NCI-H1694 treated with DMSO at 0.1 percent for 48 hours (cell line): Measurements from ENCODE around the gene PPP1R16B.
A peak's percentile ranks its signal among the peaks of the same experiment; 100 is the strongest.
"Not testable (repeated sequence)": the region's sequence is repeated elsewhere in the genome, so short reads cannot be mapped to it uniquely, and the experiment has no call there.

Experiments used
- DNase-seq: peaks from one replicate; lab custom pipeline; 2025; lab: John Stamatoyannopoulos, UW

The PPP1R16B gene

DNA sequence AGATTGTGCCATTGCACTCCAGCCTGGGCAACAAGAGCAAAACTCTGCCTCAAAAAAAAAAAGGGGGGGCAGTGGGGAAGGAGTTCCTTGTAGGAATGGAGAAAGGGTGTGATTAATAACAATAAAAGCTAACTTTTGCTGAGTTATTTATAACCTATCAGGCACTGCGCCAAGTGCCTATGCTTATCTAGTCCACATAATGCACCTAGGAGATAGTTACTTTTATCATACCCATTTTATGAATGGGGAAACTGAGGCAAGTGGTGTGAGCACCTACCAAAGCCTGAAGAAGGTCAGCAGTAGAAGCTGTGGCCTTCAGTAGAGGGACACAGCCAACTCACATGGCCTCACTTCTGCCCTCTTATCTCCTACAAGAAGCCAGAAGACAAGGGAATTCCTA lies 13.6 kb upstream of the PPP1R16B start:
- DNase-seq: no peak

DNA sequence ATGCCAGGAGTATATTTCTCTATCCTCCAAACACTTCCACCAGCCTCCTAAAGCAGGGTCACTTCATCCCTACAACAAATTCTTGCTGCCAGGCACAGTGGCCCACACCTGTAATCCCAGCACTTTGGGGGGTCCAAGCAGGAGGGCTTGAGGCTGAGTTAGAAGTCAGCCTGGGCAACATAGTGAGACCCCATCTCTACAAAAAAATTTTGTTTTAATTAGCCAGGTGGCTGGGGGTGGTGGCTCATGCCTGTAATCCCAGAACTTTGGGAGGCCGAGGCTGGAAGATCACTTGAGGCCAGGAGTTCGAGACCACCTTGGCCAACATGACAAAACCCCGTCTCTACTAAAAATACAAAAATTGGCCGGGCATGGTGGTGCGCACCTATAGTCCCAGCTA lies 11.4 kb upstream of the PPP1R16B start:
- DNase-seq: not testable (repeated sequence)

DNA sequence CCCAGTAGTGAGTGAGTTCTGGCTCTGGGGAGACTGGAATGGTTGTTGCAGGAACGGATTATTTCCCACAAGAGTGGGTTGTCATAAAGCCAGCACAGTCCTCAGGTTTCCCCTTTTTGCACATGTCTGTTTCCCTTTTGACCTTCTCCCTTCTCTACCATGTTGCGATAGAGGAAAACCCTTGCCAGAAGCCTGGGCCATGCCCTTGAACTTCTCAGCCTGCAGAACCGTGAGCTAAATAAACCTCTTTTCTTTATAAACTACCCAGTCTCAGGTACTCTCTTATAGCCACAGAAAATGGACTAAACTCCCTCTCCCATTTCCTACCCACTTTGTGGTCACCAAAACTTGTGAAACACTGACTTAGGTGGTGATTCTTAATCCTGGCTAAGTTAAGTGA lies 7.2 kb upstream of the PPP1R16B start:
- no peak for DNase-seq

DNA sequence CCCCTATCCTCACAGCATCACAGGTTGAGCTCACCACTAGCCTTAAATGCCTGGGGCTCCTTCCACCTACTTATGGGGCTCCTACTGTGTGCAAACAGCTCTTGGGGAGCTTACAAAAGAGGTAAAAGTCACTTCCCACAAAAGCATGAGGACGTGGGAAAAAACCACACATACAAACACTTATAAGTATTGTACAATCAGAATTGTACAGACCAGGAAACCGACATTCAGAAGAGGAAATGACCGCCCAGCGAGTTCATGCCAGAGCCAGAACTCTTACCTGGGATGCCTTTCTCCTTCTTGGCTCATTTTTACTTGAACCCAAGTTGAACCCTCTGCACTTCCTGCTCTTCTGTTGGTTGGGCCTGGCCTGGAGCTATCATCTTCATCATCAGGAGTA lies 6.3 kb upstream of the PPP1R16B start:
- no peak for DNase-seq

DNA sequence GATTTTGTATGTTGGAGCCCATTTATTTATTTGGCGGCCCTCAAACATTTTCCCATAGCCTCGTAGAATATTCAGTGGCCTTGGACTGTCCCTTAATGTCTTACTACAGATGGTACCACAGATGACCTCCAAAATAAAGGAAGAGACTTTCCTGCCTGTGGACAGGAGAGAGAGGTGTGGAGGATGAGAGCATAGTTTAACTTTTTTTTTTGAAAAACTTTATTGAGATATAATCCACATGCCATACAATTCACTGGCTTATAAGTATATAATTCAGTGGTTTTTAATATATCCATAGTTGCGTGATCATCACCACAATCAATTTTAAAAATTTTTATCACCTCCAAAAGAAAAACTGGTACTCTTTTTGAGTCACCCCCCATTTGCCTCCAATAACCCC lies 4.6 kb upstream of the PPP1R16B start:
- DNase-seq: no peak

DNA sequence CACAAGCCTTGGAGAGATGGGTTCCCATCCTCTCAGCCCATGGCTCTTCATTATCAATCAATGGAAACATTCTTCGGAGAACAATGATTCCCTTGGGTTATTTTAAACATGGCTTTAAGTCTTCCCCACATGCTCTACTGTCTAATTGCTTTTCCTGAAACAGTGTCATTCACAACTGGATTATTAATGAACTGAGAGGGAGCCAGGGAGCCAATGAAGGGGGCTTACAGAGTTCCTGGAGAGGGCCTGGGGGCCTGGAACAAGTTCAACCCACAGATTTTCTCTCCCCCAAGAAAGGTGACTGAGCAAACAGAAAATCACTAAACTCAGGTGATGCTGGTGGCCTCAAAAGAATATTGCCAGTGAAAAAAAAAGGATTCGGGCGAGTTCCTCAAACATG lies 1.3 kb upstream of the PPP1R16B start:
- no peak for DNase-seq

DNA sequence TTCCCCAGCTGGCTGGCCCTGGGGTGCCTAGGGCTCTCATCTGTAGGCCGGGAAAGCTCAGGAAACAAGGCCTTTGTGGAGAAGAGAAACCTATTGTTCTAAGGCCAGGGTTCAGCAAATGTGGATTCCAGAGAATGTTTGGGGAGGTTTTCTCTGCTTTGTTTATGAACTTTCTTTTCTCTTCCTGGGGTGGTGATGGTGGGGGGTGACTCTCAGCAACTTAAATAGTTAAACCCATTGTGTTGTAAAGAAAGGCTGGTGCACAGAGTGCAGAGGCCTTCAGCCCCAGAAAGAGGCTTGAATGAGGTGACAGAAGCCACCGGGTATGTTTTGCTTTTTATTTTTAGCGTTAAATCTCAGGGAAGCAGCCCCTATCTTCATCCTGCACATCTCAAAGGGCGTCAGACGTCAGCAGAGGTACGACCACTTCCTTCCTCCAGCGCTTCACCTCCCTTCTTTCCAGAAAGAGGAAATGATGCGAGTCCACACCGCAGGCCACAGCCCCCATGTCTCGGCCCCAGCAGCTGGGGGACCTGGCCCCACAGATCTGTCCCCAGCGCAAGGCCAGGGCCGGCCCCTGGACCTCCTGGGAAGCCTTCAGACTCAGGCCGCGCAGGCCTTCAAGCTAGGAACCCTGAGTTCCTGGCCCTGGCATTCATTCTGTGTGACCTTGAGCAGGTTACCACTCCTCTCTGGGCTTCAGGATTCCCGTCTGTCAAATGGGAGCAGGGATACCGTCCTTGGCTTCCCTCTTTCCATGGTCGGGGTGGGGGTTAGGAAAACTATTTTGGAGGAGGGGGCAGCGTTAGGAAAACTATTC lies 605 bp upstream of the PPP1R16B start:
- DNase-seq: no peak

DNA sequence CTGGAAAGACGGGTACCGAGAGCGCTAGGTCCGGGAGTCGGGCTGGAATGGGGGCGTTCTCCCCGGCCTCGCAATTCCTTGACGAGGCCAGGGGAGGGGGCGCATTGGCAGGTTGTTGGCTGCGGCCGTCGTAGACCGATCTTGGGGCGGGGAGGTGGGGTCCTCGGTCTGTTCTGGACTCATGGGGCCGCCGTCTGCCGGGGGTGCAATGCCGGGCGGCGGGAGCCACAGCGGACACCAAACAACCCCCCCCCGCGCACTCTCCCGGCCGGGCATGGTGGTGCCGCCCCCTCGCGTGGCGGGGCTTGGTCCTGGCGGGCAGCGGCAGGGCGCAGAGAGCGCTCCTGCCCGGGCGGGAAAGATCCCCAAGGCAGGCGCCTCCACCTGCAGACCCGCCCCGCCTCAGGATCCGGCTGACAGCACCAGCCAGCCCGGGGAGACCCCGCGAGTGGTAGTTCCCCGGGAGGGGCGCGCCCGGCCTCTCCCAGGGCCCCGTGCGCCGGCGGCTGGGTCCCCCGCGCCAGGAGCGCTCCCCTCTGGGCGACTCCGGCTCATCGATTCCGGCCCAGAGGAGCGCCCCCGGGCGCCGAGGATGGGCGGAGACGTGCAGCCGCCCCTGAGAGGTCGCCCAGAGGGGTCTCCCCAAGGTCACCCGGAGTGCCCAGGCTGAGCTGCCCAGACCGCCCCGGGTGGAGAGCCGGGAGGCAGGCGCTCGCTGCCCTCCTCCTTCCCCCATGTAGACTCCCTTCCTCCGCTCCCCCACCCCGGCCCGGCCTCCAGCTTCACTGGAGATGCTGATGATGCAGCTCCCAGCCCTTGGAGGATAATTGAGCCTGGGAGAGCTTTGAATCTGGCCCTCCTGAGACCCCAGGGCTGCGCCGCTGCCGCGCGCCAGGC lies 709 bp downstream of the PPP1R16B start:
- no peak for DNase-seq

DNA sequence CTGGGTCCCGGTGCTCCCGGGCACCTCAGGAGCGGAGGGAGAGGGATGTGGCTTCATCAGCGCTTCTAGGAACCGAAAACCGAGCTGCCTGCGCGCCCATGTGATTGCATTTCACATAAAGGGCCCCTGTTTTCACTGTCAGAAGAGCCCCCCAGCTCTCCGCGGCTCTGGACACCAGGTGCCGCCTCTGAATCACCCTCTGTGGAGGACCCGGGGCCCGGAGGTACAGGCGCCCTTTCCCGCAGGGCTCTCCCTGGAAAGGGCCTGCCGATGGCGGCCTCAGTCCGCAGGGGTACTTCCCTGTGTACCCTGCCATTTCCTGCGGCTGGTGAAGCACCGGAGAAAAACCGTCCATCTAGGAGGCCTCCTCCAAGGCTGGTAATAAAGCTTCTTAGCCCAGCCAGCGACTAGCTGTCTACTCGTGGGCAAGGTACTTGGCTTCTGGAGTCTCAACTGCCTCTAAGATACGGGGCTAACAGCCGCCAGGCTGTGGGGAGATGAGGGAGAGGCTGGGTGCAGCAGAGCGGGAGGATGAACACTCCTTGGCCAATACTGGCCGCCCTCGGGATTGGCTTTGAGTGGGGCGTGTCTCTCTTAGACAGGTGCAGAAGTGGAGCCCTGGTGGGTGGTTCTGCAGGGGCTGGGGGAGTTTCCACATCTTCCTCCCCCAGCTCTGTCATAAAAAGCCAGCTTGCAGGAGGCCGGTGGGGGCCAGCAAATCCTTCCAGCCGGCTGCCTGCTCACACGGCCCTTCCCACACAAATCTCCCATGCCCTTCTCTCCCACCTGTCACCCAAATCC lies 1.6 kb downstream of the PPP1R16B start:
- no peak for DNase-seq

DNA sequence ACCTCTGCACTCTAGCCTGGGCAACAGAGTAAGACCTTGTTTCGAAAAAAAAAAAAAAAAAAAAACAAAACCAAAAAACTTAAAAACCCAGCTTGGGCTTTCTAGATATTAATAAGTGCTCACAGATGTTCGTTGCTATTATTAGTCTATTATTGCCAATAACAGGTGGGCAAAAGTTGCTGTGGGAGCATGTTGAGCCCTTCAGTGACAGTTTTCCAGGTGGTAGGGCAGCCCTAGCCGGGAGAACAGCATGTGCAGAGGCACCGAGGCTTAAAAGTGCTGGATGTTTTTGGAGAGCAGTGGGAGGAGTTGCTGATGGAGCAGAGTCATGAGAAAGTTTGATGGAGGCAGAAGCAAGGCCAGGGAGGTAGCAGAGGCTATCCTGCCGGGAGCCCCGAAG lies 4.4 kb downstream of the PPP1R16B start:
- no peak for DNase-seq

DNA sequence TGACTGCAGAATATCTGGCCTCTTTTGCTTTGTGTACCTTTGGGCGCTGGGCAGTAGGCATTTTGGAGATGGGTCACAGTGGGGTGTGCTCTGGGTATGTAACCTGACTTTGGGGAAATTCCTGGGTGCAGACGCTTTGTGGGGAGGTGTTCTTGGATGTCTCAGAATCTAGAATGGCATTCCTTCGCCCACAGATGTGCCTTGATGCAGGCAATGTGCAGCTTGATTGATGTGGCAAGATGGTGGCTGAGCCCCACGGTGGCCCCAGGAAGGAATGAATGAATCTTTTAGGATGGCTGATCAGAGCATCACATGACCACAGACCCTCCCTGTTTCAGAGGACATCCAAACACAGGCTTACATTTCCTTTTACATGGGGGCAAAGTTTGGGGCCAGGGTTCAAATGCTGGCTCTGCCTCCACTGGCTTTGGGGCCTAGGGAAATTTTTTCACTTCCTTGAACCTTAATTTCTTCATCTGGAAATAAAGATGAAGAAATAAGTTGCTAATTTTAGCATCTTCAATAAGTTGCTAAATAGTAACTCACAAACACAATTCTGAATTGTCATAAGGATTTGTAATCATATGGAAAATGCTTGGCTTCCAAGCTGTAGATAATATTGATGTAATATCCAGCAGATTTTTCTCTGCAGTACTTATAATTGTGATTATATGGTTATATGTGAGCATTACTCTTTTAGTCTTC lies 5.6 kb downstream of the PPP1R16B start:
- no peak for DNase-seq

DNA sequence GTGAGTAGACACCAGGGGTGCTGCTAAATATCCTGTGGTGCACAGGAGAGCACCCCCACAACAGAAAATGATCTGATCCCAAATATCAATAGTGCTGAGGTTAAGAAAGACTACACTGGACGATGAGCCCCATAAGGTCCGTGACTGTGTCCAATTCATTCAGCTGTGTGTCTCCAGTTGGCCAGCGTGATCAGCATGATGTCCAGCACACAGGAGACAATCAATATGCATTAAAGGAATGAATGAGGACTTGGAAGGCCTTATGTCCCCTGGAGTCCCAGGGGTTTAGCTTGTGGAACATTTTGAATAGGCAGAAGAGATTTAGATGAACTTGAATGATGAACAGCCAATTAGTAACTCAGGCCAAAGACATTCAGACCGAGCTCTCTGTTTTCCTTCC lies 6.3 kb downstream of the PPP1R16B start:
- DNase-seq: no peak

DNA sequence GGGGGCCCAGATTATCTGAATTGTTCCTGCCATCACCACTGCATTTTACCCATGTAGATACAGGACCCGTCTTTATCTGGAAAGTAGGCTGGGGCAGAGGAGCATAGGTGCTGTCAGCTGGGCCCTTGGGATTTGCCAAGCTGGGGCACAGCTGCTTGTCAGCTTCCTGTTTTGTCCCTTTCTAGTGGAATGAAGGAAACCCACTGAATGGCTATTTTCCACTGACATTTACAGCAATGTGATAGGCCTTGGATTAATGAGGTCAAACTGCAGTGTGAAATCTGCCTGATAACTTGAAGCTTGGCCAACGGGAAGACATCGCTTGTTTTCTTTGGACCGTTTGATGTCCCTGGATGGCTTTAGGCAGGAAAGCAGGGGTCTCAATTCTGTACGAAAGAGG lies 6.7 kb downstream of the PPP1R16B start:
- no peak for DNase-seq

DNA sequence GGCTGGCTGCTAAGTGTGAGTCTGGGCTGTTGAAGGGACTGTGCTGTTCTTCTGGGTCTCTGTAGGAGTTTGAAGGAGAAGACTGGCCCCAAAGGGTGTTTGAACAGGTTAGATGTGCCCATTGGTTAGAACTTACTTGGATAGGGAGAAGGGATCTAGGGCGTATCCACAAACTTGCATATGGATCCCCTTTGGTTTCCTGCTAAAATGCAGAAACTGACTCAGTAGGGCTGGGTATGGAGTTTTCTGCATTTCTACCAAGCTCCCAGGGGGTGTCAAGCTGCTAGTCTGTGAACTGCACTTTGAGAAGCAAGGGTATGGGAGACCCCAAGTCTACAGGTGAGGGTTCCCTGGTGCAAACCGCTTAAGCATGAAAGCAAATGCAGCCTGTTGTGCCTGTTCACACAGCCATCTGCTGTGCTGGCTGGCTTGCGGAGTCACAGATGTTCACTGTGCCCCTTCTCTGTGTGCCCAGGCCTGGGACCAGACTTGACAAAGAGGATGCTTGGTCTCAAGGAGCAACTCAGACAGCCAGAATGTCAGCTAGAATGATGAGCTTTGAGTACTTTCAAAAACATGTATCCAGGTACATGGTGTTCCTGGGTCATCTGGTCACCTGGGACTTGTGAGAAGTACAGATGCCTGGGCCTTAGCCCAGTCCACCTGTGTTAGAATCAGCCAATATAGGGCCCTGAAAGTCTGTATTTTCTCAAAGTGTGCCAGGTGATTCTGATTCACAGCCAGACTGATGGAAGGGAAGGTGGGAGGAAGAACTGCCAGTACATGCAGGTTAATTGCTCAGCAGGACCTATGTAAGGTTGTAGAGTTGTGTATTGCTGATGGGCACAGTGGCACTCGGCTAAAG lies 7.4 kb downstream of the PPP1R16B start:
- DNase-seq: peak; percentile 44

DNA sequence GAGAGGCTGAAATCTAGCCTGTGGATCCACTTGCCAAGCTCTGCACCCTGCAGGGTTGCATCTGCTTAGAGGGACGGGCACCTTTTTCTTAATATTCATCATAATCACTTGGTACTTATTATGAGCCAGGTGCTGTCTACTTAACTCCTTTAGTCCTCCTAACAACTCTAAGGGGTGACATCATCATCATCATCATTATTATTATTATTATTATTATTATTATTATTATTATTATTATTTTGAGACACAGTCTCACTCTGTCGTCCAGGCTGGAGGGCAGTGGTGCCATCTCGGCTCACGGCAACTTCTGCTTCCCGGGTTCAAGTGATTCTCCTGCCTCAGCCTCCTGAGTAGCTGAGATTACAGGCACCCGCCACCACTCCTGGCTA lies 8.1 kb downstream of the PPP1R16B start:
- DNase-seq: not testable (repeated sequence)

DNA sequence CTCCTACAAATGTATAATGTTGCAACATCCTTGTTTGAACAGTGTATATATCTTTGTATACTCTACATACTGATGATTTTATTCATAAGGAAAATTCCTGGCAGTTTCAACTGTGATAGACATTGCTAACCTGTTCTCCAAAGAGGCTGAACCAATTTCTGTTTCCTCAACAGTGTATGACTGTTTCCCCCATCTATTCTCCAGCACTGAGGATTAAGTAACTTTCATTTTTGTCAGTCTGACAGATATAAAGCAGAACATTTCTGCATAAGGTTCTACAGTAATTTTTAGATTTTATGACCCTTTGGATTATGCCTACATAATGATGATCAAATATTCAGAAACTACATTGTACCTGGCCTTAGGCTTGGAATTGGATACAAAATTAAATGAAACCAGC lies 9.9 kb downstream of the PPP1R16B start:
- no peak for DNase-seq

DNA sequence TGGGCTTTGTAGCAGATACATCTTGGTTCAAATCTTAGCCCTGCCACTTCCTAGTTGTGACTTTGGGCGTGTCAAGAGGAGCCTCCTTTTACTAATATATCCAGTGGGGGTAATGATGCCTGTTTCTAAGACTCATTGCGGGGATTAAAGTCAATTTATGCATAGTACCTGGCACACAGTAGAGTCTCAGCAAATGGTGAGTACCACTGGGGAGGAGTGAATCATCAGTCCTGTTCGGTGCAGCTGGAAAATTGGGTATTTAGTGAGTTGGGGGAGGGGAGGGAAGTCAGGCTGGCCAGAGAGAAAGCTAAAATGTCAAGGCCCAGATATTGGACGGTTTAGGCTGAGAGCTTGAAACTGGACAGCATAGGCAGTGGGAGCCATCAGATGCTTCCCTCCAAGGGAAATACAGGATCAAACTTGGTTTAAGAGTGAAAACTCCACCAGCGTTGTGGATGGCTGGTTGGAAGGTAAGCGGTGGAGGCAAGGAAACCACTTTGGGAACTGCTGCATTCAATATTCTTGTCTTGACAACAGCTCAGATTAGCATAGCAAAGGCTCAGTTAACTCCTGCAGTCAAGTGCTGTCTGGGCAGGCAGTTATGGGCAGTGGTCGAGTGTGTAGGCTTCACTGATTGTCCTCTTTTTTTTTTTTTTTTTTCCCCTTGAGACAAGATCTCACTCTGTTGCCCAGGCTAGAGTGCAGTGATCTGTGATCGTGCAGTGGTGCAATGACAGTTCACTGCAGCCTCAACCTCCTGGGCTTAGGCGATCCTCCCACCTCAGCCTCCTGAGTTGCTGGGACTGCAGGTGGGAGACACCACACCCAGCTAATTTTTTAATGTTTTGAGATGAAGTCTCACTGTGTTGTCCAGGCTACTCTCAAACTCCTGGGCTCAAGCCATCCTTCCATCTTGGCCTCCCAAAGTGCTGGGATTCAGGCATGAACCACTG lies 12.9 kb downstream of the PPP1R16B start:
- no peak for DNase-seq

DNA sequence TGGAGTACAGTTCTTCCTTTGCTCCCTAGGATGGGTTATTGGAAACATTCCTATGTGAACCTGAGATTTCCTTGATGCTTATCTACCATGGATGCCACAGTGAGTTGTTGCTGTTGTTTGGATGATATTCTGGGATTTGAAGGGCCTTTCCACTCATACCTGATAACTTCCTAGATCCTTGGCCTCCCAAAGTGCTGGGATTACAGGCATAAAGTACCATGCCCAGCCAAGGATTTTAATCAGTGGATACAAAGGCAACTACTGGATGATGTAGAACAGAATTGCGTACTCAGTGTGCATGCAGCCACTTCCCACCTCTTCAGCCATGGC lies 20.0 kb downstream of the PPP1R16B start:
- DNase-seq: no peak

DNA sequence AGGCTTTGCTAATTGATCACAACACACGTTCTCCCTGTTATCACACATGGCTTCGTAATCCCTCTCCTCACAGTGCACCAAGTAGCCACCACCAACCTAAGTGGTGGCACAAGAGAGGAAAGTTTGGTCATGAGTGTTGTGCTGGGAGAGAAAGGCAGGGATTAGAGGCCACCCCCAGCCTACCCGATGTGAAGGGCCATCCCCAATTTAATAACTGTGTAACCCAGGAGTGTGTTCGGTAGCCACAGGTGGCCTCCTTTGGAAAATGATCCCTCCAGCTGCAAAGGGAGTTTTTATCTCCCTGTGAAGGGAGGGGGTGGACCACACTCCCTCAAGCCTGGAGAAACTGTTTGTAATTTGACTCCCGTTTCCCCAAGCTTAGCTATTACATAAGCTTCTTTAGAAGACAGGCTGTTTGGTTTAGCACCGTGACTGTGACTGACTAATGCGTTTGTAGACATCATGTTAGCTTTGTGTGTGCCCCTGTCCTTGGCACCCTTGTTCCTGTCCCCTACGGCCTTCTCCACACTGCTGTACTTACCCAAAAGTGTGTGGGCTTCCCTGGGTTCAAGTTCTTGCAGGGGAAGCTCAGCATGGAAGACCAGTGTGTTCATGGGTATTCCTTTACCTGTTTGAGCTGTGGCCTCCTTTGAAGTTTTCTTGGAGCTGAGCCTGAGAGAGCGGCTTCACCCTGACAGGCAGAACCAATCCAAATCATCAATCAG lies 20.6 kb downstream of the PPP1R16B start:
- DNase-seq: no peak
